Measurements from ENCODE around the gene ADGRG6. TPM values are rescaled to one million over a fixed set of nuclear protein-coding genes. Genes with fewer than 3 reads are reported as not detected.

ADGRG6 gene
- total and polyA plus RNA-seq, 9 of the 15 experiments (the other 6 are each of a cell fraction or from before 2014, with no cell fraction given), result under 0.01 to 0.11 (median 0.05) TPM; not detected in 5

GRCh38 chr6:142458836-142459235, 157.0 kb downstream of the ADGRG6 start:
- Histone ChIP-seq H3K9ac (ENCODE audit: insufficient read depth in 1 of 2, low read depth in 2 of 2, low read length in 2 of 2) (no peak overlapping the region), H3K79me2 (ENCODE audit: control insufficient read depth, insufficient read depth, low read length) (no peaks in the 10 kb centered on the region), H3K4me1 (replicated peaks in 1 of 2; ENCODE audit: control insufficient read depth in 2 of 2, insufficient read depth in 2 of 2, low read length in 2 of 2) (no peaks in the 10 kb centered on the region), H4K20me1 (replicated peaks; ENCODE audit: control insufficient read depth, insufficient read depth, low read length) (no peaks in the 10 kb centered on the region), H3K4me3 (no peak overlapping the region), H3K9me1 (ENCODE audit: control insufficient read depth, insufficient read depth, low read length) (no peaks in the 10 kb centered on the region), H3K27me3 (ENCODE audit: control insufficient read depth in 2 of 2, insufficient read depth in 2 of 2, low read length in 2 of 2) (no peaks in the 10 kb centered on the region), H3K27ac (ENCODE audit: extremely low read depth, low read depth, low read length) (no peak overlapping the region), H3K4me2 (ENCODE audit: insufficient read depth, low read length) (no peak overlapping the region), H3K36me3 (ENCODE audit: control insufficient read depth, insufficient read depth, low read length) (no peaks in the 10 kb centered on the region), H3K9me3 (replicated peaks; ENCODE audit: control insufficient read depth, insufficient read depth, low read depth, low read length) (no peaks in the 10 kb centered on the region), H2AFZ (ENCODE audit: low read depth, low read length) (no peak overlapping the region)
- ATAC-seq (no peak), DNase-seq (ENCODE audit: extremely low read depth in 1 of 4, low spot score in 3 of 4) (no peak), FAIRE-seq (no peak)
- CTCF ChIA-PET (ENCODE audit: low intra/inter-chr PET ratio), result no interaction called here
- in situ Hi-C loops (cut with MboI), result no loop called here
- POLR2A ChIA-PET, result no interaction called here
- 0% methylated on average over 2 of the region's 2 CpGs for WGBS (ENCODE audit: insufficient coverage, low coverage, missing lambda C conversion rate)
- intact Hi-C loops (cut with micrococcal nuclease), result no loop called here
- BruUV-seq (replicated peaks), result no TSS peak
- TF ChIP-seq E2F6 (IDR thresholded peaks at IDR 0.05; ENCODE audit: borderline replicate concordance in 1 of 2, extremely low read depth in 1 of 2, insufficient read depth in 1 of 2, insufficient read length in 1 of 2, low read depth in 1 of 2, low read length in 1 of 2, poor library complexity in 1 of 2, severe bottlenecking in 1 of 2), result no peak
- no peak for TF ChIP-seq CLOCK (CRISPR knock-in tag; IDR thresholded peaks at IDR 0.05; ENCODE audit: borderline replicate concordance)
- TF ChIP-seq TOE1 (IDR thresholded peaks at IDR 0.05; ENCODE audit: borderline replicate concordance), result no peak
- TF ChIP-seq TOE1 (CRISPR knock-in tag; IDR thresholded peaks at IDR 0.05; ENCODE audit: borderline replicate concordance, low read depth), result no peak
- no peak for TF ChIP-seq FUS (optimal IDR thresholded peaks at IDR 0.05; ENCODE audit: low read depth, low read length)
- no peak for TF ChIP-seq IRF9 (tag; IDR thresholded peaks at IDR 0.05)
- TF ChIP-seq, protein P1, sequence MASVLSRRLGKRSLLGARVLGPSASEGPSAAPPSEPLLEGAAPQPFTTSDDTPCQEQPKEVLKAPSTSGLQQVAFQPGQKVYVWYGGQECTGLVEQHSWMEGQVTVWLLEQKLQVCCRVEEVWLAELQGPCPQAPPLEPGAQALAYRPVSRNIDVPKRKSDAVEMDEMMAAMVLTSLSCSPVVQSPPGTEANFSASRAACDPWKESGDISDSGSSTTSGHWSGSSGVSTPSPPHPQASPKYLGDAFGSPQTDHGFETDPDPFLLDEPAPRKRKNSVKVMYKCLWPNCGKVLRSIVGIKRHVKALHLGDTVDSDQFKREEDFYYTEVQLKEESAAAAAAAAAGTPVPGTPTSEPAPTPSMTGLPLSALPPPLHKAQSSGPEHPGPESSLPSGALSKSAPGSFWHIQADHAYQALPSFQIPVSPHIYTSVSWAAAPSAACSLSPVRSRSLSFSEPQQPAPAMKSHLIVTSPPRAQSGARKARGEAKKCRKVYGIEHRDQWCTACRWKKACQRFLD (CRISPR knock-in tag; IDR thresholded peaks at IDR 0.05), result no peak
- TF ChIP-seq, protein P2, sequence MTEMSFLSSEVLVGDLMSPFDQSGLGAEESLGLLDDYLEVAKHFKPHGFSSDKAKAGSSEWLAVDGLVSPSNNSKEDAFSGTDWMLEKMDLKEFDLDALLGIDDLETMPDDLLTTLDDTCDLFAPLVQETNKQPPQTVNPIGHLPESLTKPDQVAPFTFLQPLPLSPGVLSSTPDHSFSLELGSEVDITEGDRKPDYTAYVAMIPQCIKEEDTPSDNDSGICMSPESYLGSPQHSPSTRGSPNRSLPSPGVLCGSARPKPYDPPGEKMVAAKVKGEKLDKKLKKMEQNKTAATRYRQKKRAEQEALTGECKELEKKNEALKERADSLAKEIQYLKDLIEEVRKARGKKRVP (CRISPR knock-in tag; IDR thresholded peaks at IDR 0.05), result no peak
- no peak for TF ChIP-seq SMARCA4 (IDR thresholded peaks at IDR 0.05)
- no peak for TF ChIP-seq SREBF1 (IDR thresholded peaks at IDR 0.05; ENCODE audit: borderline replicate concordance, low read depth, low read length)
- no peak for TF ChIP-seq ZNF696 (CRISPR knock-in tag; conservative IDR thresholded peaks at IDR 0.05)
- TF ChIP-seq YY1 (IDR thresholded peaks at IDR 0.05; ENCODE audit: borderline replicate concordance in 1 of 3, control insufficient read depth in 1 of 3, extremely low read depth in 1 of 3, insufficient read depth in 3 of 3, insufficient read length in 1 of 3, insufficient replicate concordance in 2 of 3, low read depth in 1 of 3, low read length in 2 of 3), result no peak
- no peak for TF ChIP-seq XRCC4 (IDR thresholded peaks at IDR 0.05; ENCODE audit: extremely low read depth, insufficient read depth, insufficient read length)
